ES-I3 (cell line): ENCODE data around the gene MED13L.
"Not testable (repeated sequence)": the region's sequence is repeated elsewhere in the genome, so short reads cannot be mapped to it uniquely, and the experiment has no call there.

Experiments
- H3K36me3 ChIP-seq: 2 replicates; pipeline ENCODE4 v1.6.1; 2013; ENCODE audit warnings: mild to moderate bottlenecking, low read length, control low read depth, moderate library complexity; ENCODE audit not compliant: insufficient read depth
- H3K4me1 ChIP-seq: 2 replicates; pipeline ENCODE4 v1.6.1; 2013; ENCODE audit warnings: mild to moderate bottlenecking, control low read depth, low read length; ENCODE audit not compliant: insufficient read depth
- H3K9ac ChIP-seq: 2 replicates; pipeline ENCODE4 v1.6.1; 2013; ENCODE audit warnings: low read depth, mild to moderate bottlenecking, low read length, moderate library complexity
- H3K9me3 ChIP-seq: 2 replicates; pipeline ENCODE4 v1.6.1; 2013; ENCODE audit warnings: mild to moderate bottlenecking, low read length, moderate library complexity; ENCODE audit not compliant: control insufficient read depth, insufficient read depth

The MED13L gene

GRCh38 chr12:116297224-116297834 lies 19.8 kb upstream of the MED13L start:
- Histone ChIP-seq H3K36me3 (no peaks in the 10 kb centered on the region), H3K9ac (no peak overlapping the region), H3K4me1 (peaks cover 26% of the 10 kb centered on the region), H3K9me3 (no peaks in the 10 kb centered on the region)

GRCh38 chr12:116295327-116296263 lies 18.1 kb upstream of the MED13L start:
- H3K9me3 ChIP-seq, result no peaks in the 10 kb centered on the region
- H3K4me1 ChIP-seq, result peaks cover 21% of the 10 kb centered on the region
- no peak overlapping the region for H3K9ac ChIP-seq
- H3K36me3 ChIP-seq, result no peaks in the 10 kb centered on the region

GRCh38 chr12:116294454-116295165 lies 17.1 kb upstream of the MED13L start:
- Histone ChIP-seq H3K9ac (no peak overlapping the region), H3K4me1 (peaks cover 15% of the 10 kb centered on the region; the same call in 1 of the 2 replicates), H3K9me3 (no peaks in the 10 kb centered on the region), H3K36me3 (no peaks in the 10 kb centered on the region)

- H3K4me1 ChIP-seq, result peaks cover 15% of the 10 kb centered on the region; the same call in 1 of the 2 replicates
- no peaks in the 10 kb centered on the region for H3K36me3 ChIP-seq
- H3K9me3 ChIP-seq, result no peaks in the 10 kb centered on the region
- H3K9ac ChIP-seq, result no peak overlapping the region
Measured at GRCh38 chr12:116293687-116294453, 16.4 kb upstream of the MED13L start.

- no peaks in the 10 kb centered on the region for H3K36me3 ChIP-seq
- H3K9ac ChIP-seq, result no peak overlapping the region
- peaks cover 13% of the 10 kb centered on the region; the same call in 1 of the 2 replicates for H3K4me1 ChIP-seq
- no peaks in the 10 kb centered on the region for H3K9me3 ChIP-seq
Measured at GRCh38 chr12:116291218-116291617, 13.7 kb upstream of the MED13L start.

GRCh38 chr12:116288735-116289134 lies 11.2 kb upstream of the MED13L start:
- peaks cover 8% of the 10 kb centered on the region; the same call in 1 of the 2 replicates for H3K4me1 ChIP-seq
- no peaks in the 10 kb centered on the region for H3K36me3 ChIP-seq
- no peaks in the 10 kb centered on the region for H3K9me3 ChIP-seq
- no peak overlapping the region for H3K9ac ChIP-seq

- Histone ChIP-seq H3K4me1 (peaks cover 10% of the 10 kb centered on the region; the same call in 1 of the 2 replicates), H3K9ac (no peak overlapping the region), H3K9me3 (no peaks in the 10 kb centered on the region), H3K36me3 (no peaks in the 10 kb centered on the region)
Measured at GRCh38 chr12:116287842-116288301, 10.4 kb upstream of the MED13L start.

- H3K4me1 ChIP-seq, result peaks cover 28% of the 10 kb centered on the region
- H3K9me3 ChIP-seq, result no peaks in the 10 kb centered on the region
- no peak overlapping the region for H3K9ac ChIP-seq
- no peaks in the 10 kb centered on the region for H3K36me3 ChIP-seq
Measured at GRCh38 chr12:116284396-116284795, 6.9 kb upstream of the MED13L start.

GRCh38 chr12:116283881-116284280 lies 6.4 kb upstream of the MED13L start:
- H3K4me1 ChIP-seq, result peaks cover 28% of the 10 kb centered on the region
- H3K9me3 ChIP-seq, H3K36me3 ChIP-seq, H3K9ac ChIP-seq: not testable (repeated sequence)

GRCh38 chr12:116282371-116283286 lies 5.1 kb upstream of the MED13L start:
- no peaks in the 10 kb centered on the region for H3K36me3 ChIP-seq
- H3K4me1 ChIP-seq, result peaks cover 32% of the 10 kb centered on the region
- H3K9me3 ChIP-seq, result no peaks in the 10 kb centered on the region
- no peak overlapping the region for H3K9ac ChIP-seq

- H3K9ac ChIP-seq, result no peak overlapping the region
- no peaks in the 10 kb centered on the region for H3K9me3 ChIP-seq
- H3K4me1 ChIP-seq, result peaks cover 30% of the 10 kb centered on the region
- no peaks in the 10 kb centered on the region for H3K36me3 ChIP-seq
Measured at GRCh38 chr12:116280595-116281290, 3.2 kb upstream of the MED13L start.

- Histone ChIP-seq H3K36me3 (no peaks in the 10 kb centered on the region), H3K4me1 (peaks cover 24% of the 10 kb centered on the region), H3K9ac (peak overlapping the region; percentile 81; the same call in 1 of the 2 replicates), H3K9me3 (no peaks in the 10 kb centered on the region)
Measured at GRCh38 chr12:116278667-116279066, 1.2 kb upstream of the MED13L start.

GRCh38 chr12:116278279-116278626 lies 760 bp upstream of the MED13L start:
- peak overlapping the region; percentile 81 for H3K9ac ChIP-seq
- H3K36me3 ChIP-seq, result no peaks in the 10 kb centered on the region
- H3K9me3 ChIP-seq, result no peaks in the 10 kb centered on the region
- H3K4me1 ChIP-seq, result peaks cover 24% of the 10 kb centered on the region
